Keratinocyte (primary cell): ENCODE data around the gene CHRNG. TPM values are rescaled to one million over a fixed set of nuclear protein-coding genes. Genes with fewer than 3 reads are reported as not detected.

Experiments
- DNase-seq: peaks from one replicate; pipeline ENCODE4 v3.0.0-alpha.2; 2011; ENCODE audit warnings: low read depth, missing footprints, low spot score
- FAIRE-seq: peaks from 2 replicates; lab custom pipeline; 2011; peaks lifted over from hg19 to GRCh38; lab: Jason Lieb, UNC
- H2AFZ ChIP-seq: 2 replicates; pipeline ENCODE4 v1.6.0; 2012; ENCODE audit warnings: low read length, control low read depth, inconsistent platforms; ENCODE audit not compliant: control insufficient read depth
- H3K27ac ChIP-seq: 2 replicates; pipeline ENCODE4 v1.5.1; 2011; ENCODE audit warnings: low read length; ENCODE audit not compliant: control insufficient read depth, insufficient read depth
- H3K27me3 ChIP-seq: 3 replicates; pipeline ENCODE4 v1.6.0; 2011; ENCODE audit warnings: low read length; ENCODE audit not compliant: control insufficient read depth, insufficient read depth; ENCODE audit errors: extremely low read depth
- H3K36me3 ChIP-seq, 2 experiments: 2 replicates in 1 of 2; 3 replicates in 1 of 2; pipeline ENCODE4 v1.5.1; 2011; ENCODE audit warnings: low read length in 2 of 2, mild to moderate bottlenecking in 1 of 2; ENCODE audit not compliant: control insufficient read depth in 2 of 2, insufficient read depth in 2 of 2; ENCODE audit errors: extremely low read depth in 1 of 2
- H3K4me1 ChIP-seq: 3 replicates; pipeline ENCODE4 v1.5.1; 2011; ENCODE audit warnings: low read length; ENCODE audit not compliant: control insufficient read depth, insufficient read depth; ENCODE audit errors: extremely low read depth
- H3K4me2 ChIP-seq: 3 replicates; pipeline ENCODE4 v1.6.0; 2011; ENCODE audit warnings: low read depth, low read length; ENCODE audit not compliant: control insufficient read depth, insufficient read depth; ENCODE audit errors: extremely low read depth
- H3K4me3 ChIP-seq, 3 experiments: fragments of 200-600 bp in 1 of 3; sonication (generic) in 1 of 3; 2 replicates in 2 of 3; 3 replicates in 1 of 3; pipeline ENCODE4 v1.5.1; 2011 to 2016; ENCODE audit warnings: low read length in 3 of 3, mild to moderate bottlenecking in 3 of 3, control low read depth in 2 of 3, inconsistent platforms in 1 of 3, low read depth in 1 of 3, mixed read lengths in 1 of 3, mixed run types in 1 of 3, moderate library complexity in 1 of 3; ENCODE audit not compliant: control insufficient read depth in 2 of 3, insufficient read depth in 2 of 3; ENCODE audit errors: extremely low read depth in 1 of 3
- H3K79me2 ChIP-seq: 2 replicates; pipeline ENCODE4 v1.6.0; 2012; ENCODE audit warnings: low read length; ENCODE audit not compliant: control insufficient read depth, insufficient read depth
- H3K9ac ChIP-seq: 3 replicates; pipeline ENCODE4 v1.6.0; 2011; ENCODE audit warnings: low read length; ENCODE audit not compliant: control insufficient read depth, insufficient read depth; ENCODE audit errors: extremely low read depth
- H3K9me1 ChIP-seq: 3 replicates; pipeline ENCODE4 v1.6.0; 2011; ENCODE audit warnings: low read length; ENCODE audit not compliant: control insufficient read depth, insufficient read depth; ENCODE audit errors: extremely low read depth
- H3K9me3 ChIP-seq: 2 replicates; pipeline ENCODE4 v1.5.1; 2012; ENCODE audit warnings: low read depth, low read length; ENCODE audit not compliant: control insufficient read depth
- H4K20me1 ChIP-seq: 3 replicates; pipeline ENCODE4 v1.6.0; 2011; ENCODE audit warnings: low read length; ENCODE audit not compliant: control insufficient read depth, insufficient read depth; ENCODE audit errors: extremely low read depth
- CTCF ChIP-seq, 3 experiments: IDR thresholded peaks in 1 of 3; conservative IDR thresholded peaks in 1 of 3; optimal IDR thresholded peaks in 1 of 3; 2 replicates in 2 of 3; 3 replicates in 1 of 3; pipeline versions ENCODE3 to v1.5.1; 2011; ENCODE audit warnings: low read length in 3 of 3, mild to moderate bottlenecking in 3 of 3, moderate library complexity in 2 of 3, control low read depth in 1 of 3, inconsistent platforms in 1 of 3; ENCODE audit not compliant: insufficient read depth in 2 of 3; ENCODE audit errors: extremely low read depth in 1 of 3
- EZH2 ChIP-seq: IDR thresholded peaks from one replicate; pipeline ENCODE4 v1.6.1; 2012; ENCODE audit warnings: inconsistent platforms, mild to moderate bottlenecking, low read length, moderate library complexity
- dilution Hi-C: fragments of 300-500 bp; cut with MboI; formaldehyde crosslinking; loops from one replicate; pipeline ENCODE4 v1.7.0; 2020; ENCODE audit warnings: low sequenced_read_pairs; ENCODE audit not compliant: extremely low pct_ligation_motif_present
- polyA plus RNA-seq, 5 experiments: library from polyadenylated mRNA; depleted of rRNA in 3 of 5; stranded (reverse) in 3 of 5; stranded (forward) in 1 of 5; unstranded in 1 of 5; fragments of >200 nt; gene quantifications; 1 replicate in 1 of 5; 2 replicates in 3 of 5; 3 replicates in 1 of 5; pipeline versions ENCODE4 v1.2.1 to v1.2.3, GENCODE V29; 2011 to 2012; ENCODE audit warnings: missing spikeins in 2 of 5, low read depth in 1 of 5, low replicate concordance in 1 of 5

The CHRNG gene
- polyA plus RNA-seq, 1 donor (not counting 4 experiments of a cell fraction or from before 2014, with no cell fraction given): not detected

- no peaks in the 10 kb centered on the region for H4K20me1 ChIP-seq
- TF ChIP-seq CTCF (optimal IDR thresholded peaks at IDR 0.05 in 1 of 3, IDR thresholded peaks at IDR 0.05 in 1 of 3, conservative IDR thresholded peaks at IDR 0.05 in 1 of 3; ENCODE audit: extremely low read depth in 1 of 3, insufficient read depth in 2 of 3, low read length in 3 of 3) (no peak), EZH2 (no peak)
- H3K4me2 ChIP-seq: no peak overlapping the region
- no peak overlapping the region for H2AFZ ChIP-seq
- H3K9me1 ChIP-seq: no peaks in the 10 kb centered on the region
- H3K9me3 ChIP-seq: no peaks in the 10 kb centered on the region
- dilution Hi-C loops: no loop called here
- no peak for DNase-seq
- H3K4me1 ChIP-seq: no peaks in the 10 kb centered on the region
- H3K27ac ChIP-seq: no peak overlapping the region
- no peaks in the 10 kb centered on the region for H3K36me3 ChIP-seq
- no peak overlapping the region for H3K4me3 ChIP-seq
- H3K79me2 ChIP-seq: no peaks in the 10 kb centered on the region
- no peak for FAIRE-seq
- H3K9ac ChIP-seq: no peak overlapping the region
- peaks cover 6% of the 10 kb centered on the region for H3K27me3 ChIP-seq
Observed at GRCh38 chr2:232513353-232513752, 26.1 kb upstream of the CHRNG start.

- Histone ChIP-seq H3K79me2 (no peaks in the 10 kb centered on the region), H4K20me1 (no peaks in the 10 kb centered on the region), H3K4me1 (no peaks in the 10 kb centered on the region), H3K9ac (no peak overlapping the region), H3K4me3 (no peak overlapping the region), H3K36me3 (no peaks in the 10 kb centered on the region), H3K27me3 (peaks cover 11% of the 10 kb centered on the region), H2AFZ (no peak overlapping the region), H3K9me3 (no peaks in the 10 kb centered on the region), H3K9me1 (no peaks in the 10 kb centered on the region), H3K4me2 (no peak overlapping the region), H3K27ac (no peak overlapping the region)
- FAIRE-seq (no peak), DNase-seq (no peak)
- no peak for TF ChIP-seq CTCF (optimal IDR thresholded peaks at IDR 0.05 in 1 of 3, IDR thresholded peaks at IDR 0.05 in 1 of 3, conservative IDR thresholded peaks at IDR 0.05 in 1 of 3; ENCODE audit: extremely low read depth in 1 of 3, insufficient read depth in 2 of 3, low read length in 3 of 3)
- no peak for TF ChIP-seq EZH2
- dilution Hi-C loops: no loop called here
Observed at GRCh38 chr2:232515639-232516038, 23.9 kb upstream of the CHRNG start.
